HG03378 (cell line): Measurements from ENCODE around the gene TMEM238L.
"Not testable (repeated sequence)": the region's sequence is repeated elsewhere in the genome, so short reads cannot be mapped to it uniquely, and the experiment has no call there.

Source experiments
- ATAC-seq: cut with Tn5 transposase; IDR thresholded peaks from one replicate; pipeline ENCODE4 v1.9.1; 2021; ENCODE audit warnings: mild to moderate bottlenecking, moderate library complexity; ENCODE audit not compliant: unreplicated experiment

Gene TMEM238L

DNA sequence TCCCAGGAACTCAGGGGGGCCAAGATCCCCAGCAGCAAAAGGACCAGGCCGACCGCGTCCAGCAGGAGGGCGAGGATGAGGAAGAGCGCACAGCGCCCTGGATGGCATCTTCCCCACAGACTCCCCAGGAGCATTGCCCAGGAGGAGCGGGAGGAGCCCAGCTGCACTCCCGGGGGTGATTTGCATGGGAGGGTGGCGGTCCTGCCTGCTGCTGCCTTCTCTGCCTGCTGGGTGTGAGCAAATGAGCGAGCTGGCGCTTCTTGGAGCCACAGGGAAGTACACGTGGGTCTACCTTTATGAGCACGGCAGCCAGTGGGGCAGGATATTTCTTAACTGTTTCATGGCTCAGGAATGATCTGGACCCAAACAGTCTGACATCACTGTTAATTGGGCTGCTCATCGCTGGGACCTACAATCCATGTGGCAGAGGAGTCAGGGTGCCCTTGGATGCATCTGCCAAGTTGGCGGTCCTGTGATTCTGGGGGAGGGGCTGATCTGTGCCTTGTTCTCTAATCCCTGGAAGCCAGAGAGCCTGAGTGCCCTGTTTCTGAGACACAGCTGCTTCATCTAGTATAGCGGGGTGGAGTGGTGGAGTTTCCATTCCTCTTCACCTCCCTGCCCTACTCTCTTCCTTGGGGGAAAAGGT, at the start of gene TMEM238L:
Gene TMEM238L (minus strand): TSS at position 270 of the 646 bp plus-strand sequence. CDS start 136 bp downstream, at position 134.
- no peak for ATAC-seq

DNA sequence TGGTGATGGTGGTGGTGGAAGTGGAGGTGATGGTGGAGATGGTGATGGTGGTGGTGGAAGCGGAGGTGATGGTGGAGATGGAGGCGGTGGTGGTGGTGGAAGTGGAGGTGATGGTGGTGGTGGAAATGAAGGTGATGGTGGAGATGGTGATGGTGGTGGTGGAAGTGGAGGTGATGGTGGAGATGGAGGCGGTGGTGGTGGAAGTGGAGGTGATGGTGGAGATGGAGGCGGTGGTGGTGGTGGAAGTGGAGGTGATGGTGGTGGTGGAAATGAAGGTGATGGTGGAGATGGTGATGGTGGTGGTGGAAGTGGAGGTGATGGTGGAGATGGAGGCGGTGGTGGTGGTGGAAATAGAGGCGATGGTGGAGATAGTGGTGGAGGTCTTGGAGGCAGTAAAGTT, 42.7 kb upstream of the TMEM238L start:
- ATAC-seq, result not testable (repeated sequence)

GRCh38 chr17:10845388-10845751, 41.5 kb upstream of the TMEM238L start:
- no peak for ATAC-seq

- no peak for ATAC-seq
Observed at GRCh38 chr17:10844621-10845387, 40.9 kb upstream of the TMEM238L start.

- ATAC-seq, result no peak
Observed at GRCh38 chr17:10843811-10844210, 39.9 kb upstream of the TMEM238L start.

GRCh38 chr17:10842658-10843057, 38.8 kb upstream of the TMEM238L start:
- ATAC-seq, result no peak

DNA sequence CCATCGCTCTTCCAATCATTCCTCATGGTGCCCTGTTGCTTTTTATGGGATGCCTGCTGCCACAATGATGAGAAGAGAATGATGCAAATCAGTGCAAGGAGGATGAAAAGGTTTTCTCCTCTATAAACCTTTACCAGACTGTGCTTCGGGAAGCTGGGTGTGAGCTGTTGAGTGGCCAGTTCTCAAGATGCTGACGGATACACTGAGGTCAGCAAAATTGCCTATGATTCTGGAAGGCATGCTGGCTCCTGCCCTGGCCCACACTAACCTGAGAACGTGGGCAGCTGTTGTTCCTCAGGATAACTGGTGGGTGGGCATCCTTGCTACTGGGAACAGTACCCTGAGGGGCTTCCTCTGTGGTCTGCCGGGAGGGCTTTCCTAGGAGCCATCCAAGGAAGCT, 34.8 kb upstream of the TMEM238L start:
- ATAC-seq, result no peak

DNA sequence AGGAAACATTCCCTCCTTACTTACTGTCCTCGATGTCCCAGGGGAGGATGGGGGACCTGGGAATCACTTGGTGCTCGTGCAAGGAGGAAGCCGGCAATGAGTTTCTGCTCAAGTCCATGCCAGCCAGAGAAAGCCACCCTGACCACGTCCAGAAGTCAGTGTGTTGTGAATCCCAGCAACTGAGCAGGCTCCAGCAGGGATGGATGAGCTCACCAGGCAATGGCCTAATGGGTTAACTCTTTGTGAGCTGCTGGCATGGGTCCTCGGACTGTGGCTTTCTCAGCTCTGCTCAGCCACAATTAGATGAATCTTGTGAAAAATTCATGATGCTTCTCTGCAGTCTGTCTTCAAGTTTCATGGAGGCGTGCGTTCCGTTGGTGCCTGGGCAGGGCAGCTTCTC, 34.0 kb upstream of the TMEM238L start, which contains the start of gene PIRT:
Gene PIRT (minus strand): TSS at position 167 of the 400 bp plus-strand sequence. CDS start 12,442 bp downstream, outside the sequence.
- no peak for ATAC-seq

DNA sequence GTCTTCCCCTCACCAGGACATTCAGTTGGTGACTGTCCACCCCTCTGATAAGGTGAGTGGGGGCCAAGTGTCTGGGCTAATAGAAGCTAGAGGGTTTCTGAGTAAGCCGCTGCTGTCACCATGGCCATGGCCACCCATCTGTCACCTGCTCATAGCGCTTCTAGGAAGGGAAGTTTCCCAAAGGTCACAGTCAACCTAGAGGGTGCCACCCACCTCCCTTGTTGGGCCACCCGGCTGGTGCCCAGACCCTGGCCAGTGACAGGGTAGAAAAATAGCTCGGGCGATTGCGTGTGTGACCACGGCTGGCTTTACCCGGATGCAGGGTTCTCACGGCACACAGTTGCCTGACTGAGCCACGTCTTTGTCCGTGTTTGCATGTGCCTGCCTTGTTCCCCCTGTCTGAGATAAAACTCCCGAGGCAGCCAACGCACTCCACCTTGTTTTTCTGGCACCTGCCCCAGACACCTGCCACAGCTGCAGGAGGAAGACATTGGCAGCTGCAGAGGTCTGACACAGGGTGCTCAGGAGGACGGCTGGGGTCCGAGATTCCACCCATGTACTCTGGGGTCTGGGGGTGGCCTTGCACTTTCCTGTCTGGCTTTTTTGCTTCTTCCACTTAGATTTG, 33.2 kb upstream of the TMEM238L start:
- no peak for ATAC-seq

- no peak for ATAC-seq
Observed at GRCh38 chr17:10836145-10836544, 32.2 kb upstream of the TMEM238L start.

GRCh38 chr17:10831696-10832095, 27.8 kb upstream of the TMEM238L start:
- no peak for ATAC-seq

- no peak for ATAC-seq
Observed at GRCh38 chr17:10827898-10828552, 24.1 kb upstream of the TMEM238L start.

DNA sequence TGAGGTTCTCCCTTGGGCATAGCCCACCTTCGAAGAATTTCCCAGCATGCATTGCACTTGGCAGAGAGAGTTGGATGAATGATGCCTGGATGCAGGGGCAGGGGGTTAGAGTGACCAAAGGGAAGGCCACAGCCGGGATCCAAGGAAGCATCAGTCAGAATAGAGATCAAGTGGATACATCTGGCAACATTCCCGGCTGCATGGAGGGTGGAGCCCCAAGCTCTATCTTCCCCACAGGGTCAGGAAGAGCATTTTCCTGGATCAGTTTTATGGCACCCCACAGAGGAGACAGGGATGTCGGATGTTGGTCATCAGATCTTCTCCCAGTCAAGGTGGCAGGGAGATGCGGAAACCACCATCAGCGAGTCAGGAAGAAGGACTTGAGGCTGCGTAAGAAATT, 21.0 kb upstream of the TMEM238L start:
- ATAC-seq, result no peak

GRCh38 chr17:10821770-10822169, 17.9 kb upstream of the TMEM238L start:
- no peak for ATAC-seq

GRCh38 chr17:10821054-10821453, 17.2 kb upstream of the TMEM238L start:
- ATAC-seq, result no peak

GRCh38 chr17:10815319-10815718, 11.4 kb upstream of the TMEM238L start:
- ATAC-seq, result no peak

DNA sequence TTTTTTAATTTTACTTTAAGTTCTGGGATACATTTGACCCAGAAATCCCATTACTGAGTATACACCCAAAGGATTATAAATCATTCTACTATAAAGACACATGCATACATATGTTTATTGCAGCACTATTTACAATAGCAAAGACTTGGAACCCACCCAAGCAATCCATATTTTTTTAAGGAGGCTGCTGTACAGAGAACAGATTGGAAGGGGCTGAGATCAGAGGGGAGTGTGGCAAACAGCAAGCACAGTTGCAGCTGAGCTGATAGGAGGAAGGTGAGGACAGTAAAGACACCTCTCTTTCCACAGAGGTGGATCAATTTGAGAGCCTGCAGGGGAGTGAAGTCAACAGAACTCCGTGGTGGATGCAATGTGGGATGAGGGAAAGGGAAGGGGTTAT, 10.2 kb upstream of the TMEM238L start:
- ATAC-seq, result no peak

GRCh38 chr17:10812674-10813073, 8.8 kb upstream of the TMEM238L start:
- no peak for ATAC-seq

GRCh38 chr17:10809605-10810004, 5.7 kb upstream of the TMEM238L start:
- ATAC-seq, result no peak

GRCh38 chr17:10807704-10808128, 3.8 kb upstream of the TMEM238L start:
- no peak for ATAC-seq

GRCh38 chr17:10806545-10807262, 2.8 kb upstream of the TMEM238L start:
- ATAC-seq, result no peak
